Osteocyte (in vitro differentiated cells): ENCODE data around the gene CCDC93. TPM values are rescaled to one million over a fixed set of nuclear protein-coding genes. Genes with fewer than 3 reads are reported as not detected.

Experiments
- DNase-seq: peaks from one replicate; pipeline ENCODE4 v3.0.0; 2021; ENCODE audit warnings: mixed read lengths; ENCODE audit not compliant: unreplicated experiment; ENCODE audit errors: extremely low spot score
- H3K27ac Mint-ChIP-seq: one replicate; pipeline ENCODE4 v1.8.0; 2021; ENCODE audit warnings: mild to moderate bottlenecking, mixed read lengths; ENCODE audit not compliant: unreplicated experiment
- H3K27me3 Mint-ChIP-seq: one replicate; pipeline ENCODE4 v1.8.0; 2021; ENCODE audit warnings: mixed read lengths; ENCODE audit not compliant: unreplicated experiment
- H3K36me3 Mint-ChIP-seq: one replicate; pipeline ENCODE4 v1.8.0; 2021; ENCODE audit warnings: mixed read lengths; ENCODE audit not compliant: unreplicated experiment
- H3K4me1 Mint-ChIP-seq: one replicate; pipeline ENCODE4 v1.8.0; 2021; ENCODE audit warnings: mixed read lengths; ENCODE audit not compliant: unreplicated experiment
- H3K4me3 Mint-ChIP-seq: one replicate; pipeline ENCODE4 v1.8.0; 2021; ENCODE audit warnings: mild to moderate bottlenecking, moderate library complexity, mixed read lengths; ENCODE audit not compliant: unreplicated experiment
- H3K9me3 Mint-ChIP-seq: one replicate; pipeline ENCODE4 v1.8.0; 2021; ENCODE audit warnings: mixed read lengths; ENCODE audit not compliant: unreplicated experiment
- total RNA-seq: library from RNA; stranded (reverse); gene quantifications from 2 replicates; pipeline ENCODE4 v1.2.1, GENCODE V29; 2021
- TF ChIP-seq, protein P1 (sequence below): fragments of 200-600 bp; sonication (generic); IDR thresholded peaks from 2 replicates; pipeline ENCODE4 v1.5.0; 2021; ENCODE audit warnings: antibody characterized with exemption, mild to moderate bottlenecking, moderate library complexity

CCDC93 gene
- total RNA-seq, 1 donor from 2014 or later = 23.3 TPM

DNA sequence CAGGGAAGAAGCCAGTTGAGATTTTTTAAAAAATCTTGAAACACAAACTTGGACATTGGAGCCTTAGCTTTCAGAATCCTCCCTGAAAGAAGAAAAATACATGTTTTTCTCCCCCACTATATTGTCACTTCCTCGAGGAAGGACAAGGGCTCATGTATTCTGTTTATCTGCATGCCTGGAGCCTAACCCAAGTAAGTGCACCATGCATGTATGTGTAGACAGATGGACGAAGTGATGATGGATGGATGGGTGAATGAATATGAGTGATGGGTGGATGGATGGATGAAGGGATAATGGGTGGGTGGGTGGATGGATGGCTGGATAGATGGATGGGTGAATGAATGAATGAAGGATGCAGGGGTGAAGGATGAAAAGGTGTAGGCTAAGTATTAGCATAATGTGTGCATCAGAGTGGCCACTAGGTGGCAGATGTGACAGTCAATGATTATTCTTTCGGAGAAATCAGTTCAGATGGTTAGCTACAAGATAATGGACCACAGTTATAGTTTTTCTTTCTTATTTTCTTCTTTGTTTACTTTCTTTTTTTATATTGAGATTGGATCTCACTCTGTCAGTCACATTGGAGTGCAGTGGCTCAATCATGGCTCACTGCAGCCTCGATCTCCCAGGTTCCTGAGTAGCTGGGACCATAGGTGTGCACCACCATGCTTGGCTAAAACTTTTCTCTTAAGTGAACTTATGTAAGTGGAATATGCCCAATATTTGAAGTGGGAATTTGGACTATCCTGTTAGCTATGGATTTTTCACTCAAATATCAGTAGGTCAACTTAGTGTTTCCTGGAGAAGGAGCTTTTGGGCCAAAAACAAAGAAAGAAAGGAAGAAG lies 18.5 kb upstream of the CCDC93 start:
- H3K9me3 Mint-ChIP-seq = peaks cover 11% of the 10 kb centered on the region
- TF ChIP-seq, protein P1, sequence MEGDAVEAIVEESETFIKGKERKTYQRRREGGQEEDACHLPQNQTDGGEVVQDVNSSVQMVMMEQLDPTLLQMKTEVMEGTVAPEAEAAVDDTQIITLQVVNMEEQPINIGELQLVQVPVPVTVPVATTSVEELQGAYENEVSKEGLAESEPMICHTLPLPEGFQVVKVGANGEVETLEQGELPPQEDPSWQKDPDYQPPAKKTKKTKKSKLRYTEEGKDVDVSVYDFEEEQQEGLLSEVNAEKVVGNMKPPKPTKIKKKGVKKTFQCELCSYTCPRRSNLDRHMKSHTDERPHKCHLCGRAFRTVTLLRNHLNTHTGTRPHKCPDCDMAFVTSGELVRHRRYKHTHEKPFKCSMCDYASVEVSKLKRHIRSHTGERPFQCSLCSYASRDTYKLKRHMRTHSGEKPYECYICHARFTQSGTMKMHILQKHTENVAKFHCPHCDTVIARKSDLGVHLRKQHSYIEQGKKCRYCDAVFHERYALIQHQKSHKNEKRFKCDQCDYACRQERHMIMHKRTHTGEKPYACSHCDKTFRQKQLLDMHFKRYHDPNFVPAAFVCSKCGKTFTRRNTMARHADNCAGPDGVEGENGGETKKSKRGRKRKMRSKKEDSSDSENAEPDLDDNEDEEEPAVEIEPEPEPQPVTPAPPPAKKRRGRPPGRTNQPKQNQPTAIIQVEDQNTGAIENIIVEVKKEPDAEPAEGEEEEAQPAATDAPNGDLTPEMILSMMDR = peak; percentile 77
- no peaks in the 10 kb centered on the region for H3K36me3 Mint-ChIP-seq
- no peak overlapping the region for H3K27ac Mint-ChIP-seq
- H3K4me3 Mint-ChIP-seq = no peak overlapping the region
- DNase-seq = no peak
- H3K27me3 Mint-ChIP-seq = peaks cover 49% of the 10 kb centered on the region
- H3K4me1 Mint-ChIP-seq = no peaks in the 10 kb centered on the region

DNA sequence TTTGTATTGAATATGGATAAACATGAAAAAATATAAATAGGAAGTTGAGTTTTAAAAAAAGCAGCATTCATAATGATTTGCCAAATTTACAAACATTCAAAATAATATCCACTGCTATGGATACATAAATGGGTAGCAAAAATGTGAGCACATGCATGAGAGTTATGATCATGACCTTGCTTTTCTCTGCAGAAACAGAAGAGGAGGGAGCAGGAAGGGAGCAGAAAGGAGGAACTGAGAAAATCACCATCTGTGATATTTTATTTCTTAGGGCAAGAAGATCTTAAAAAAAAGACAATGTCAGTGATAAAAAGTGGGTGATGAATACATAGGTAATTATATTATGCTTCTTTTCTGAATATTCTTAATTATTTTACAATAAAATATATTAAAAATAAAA lies 17.7 kb upstream of the CCDC93 start:
- Mint-ChIP-seq H3K27ac (no peak overlapping the region), H3K4me3 (no peak overlapping the region), H3K27me3 (peaks cover 55% of the 10 kb centered on the region), H3K9me3 (peaks cover 7% of the 10 kb centered on the region), H3K36me3 (no peaks in the 10 kb centered on the region), H3K4me1 (no peaks in the 10 kb centered on the region)
- no peak for DNase-seq
- TF ChIP-seq, protein P1 = no peak

DNA sequence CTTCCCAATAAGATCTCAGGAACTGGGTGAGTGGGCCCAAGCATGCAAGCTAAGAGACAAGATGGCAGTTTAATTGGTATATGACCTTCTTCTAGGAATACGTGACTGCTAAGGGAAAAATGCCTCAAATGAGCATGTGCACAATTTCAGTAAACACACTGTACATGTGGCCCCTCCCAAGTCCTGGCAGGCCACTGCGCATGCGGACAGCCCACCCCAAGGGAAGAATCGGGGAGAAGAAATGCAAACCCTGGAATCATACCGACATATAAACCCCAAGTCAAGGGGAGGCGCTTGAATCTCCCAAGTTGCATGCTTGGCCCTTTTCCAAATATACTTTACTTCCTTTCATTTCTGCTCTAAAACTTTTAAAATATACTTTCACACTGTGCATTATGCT lies 15.2 kb upstream of the CCDC93 start:
- Mint-ChIP-seq H3K27me3 (peaks cover 61% of the 10 kb centered on the region), H3K36me3 (no peaks in the 10 kb centered on the region)
- TF ChIP-seq, protein P1 = no peak

DNA sequence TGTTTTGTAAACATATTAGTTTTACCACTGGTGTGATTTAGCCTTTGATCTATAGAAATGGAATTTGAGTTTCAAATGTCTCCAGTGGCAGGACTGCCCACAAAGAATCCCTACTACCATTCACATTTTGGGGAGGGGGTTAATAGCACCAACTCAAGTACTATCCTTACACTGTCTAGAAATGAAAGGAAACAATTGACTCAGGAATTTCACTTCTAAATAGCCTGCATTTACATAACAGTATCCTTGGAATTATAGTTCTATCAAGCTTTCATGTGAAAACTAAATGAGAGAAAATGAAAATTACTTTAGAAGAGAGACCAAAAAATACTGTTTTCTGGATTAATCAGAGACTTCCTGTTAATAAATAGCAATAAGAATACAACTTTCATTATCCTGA lies 7.5 kb upstream of the CCDC93 start:
- TF ChIP-seq, protein P1 = no peak
- DNase-seq = no peak
- Mint-ChIP-seq H3K4me1 (no peaks in the 10 kb centered on the region), H3K36me3 (no peaks in the 10 kb centered on the region), H3K27ac (no peak overlapping the region), H3K27me3 (peaks cover 57% of the 10 kb centered on the region), H3K4me3 (no peak overlapping the region), H3K9me3 (no peaks in the 10 kb centered on the region)

More for the DNA sequence above, 15.2 kb upstream of the CCDC93 start:
- Mint-ChIP-seq H3K4me1 (no peaks in the 10 kb centered on the region), H3K27ac (no peak overlapping the region), H3K4me3 (no peak overlapping the region), H3K9me3 (no peaks in the 10 kb centered on the region)
- no peak for DNase-seq

DNA sequence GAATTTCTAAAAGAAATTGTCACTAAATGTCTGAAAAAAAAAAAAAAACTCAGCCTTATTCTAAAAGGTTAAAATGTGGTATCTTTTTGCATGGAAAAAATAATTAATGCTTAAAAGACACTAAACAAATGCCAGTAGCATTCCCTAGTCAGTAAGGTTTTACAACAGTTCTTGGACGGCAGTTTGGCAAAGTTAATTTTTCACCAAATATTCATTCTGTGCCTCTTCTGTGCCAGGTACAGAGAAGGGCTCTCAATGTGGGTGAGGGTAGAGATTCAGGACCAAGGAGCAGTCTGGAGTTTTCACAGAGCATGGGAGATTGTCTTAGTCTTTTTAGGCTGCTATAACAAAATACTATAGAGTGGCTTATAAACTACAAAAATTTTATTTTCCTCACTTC lies 6.0 kb upstream of the CCDC93 start:
- Mint-ChIP-seq H3K9me3 (no peaks in the 10 kb centered on the region), H3K4me1 (peaks cover 2% of the 10 kb centered on the region), H3K4me3 (no peak overlapping the region), H3K27ac (no peak overlapping the region), H3K27me3 (peaks cover 48% of the 10 kb centered on the region), H3K36me3 (no peaks in the 10 kb centered on the region)
- DNase-seq = no peak
- TF ChIP-seq, protein P1 = no peak
